GM19193 (cell line): ENCODE results near the gene BIN1.

Source experiments
- POLR2A ChIP-seq: IDR thresholded peaks from 4 replicates; pipeline ENCODE4 v1.6.1; 2011; ENCODE audit not compliant: insufficient read depth, insufficient read length; ENCODE audit errors: extremely low read depth

The BIN1 gene

GRCh38 chr2:127025359-127026166, 81.4 kb downstream of the BIN1 start:
- no peak for TF ChIP-seq POLR2A

GRCh38 chr2:127024769-127025358, 82.1 kb downstream of the BIN1 start:
- TF ChIP-seq POLR2A: no peak

GRCh38 chr2:127023504-127023903, 83.5 kb downstream of the BIN1 start:
- no peak for TF ChIP-seq POLR2A

GRCh38 chr2:127022817-127023216, 84.1 kb downstream of the BIN1 start:
- TF ChIP-seq POLR2A: no peak

GRCh38 chr2:127020536-127020935, 86.4 kb downstream of the BIN1 start:
- no peak for TF ChIP-seq POLR2A

GRCh38 chr2:127017548-127017947, 89.4 kb downstream of the BIN1 start:
- TF ChIP-seq POLR2A: no peak

GRCh38 chr2:127016329-127016728, 90.6 kb downstream of the BIN1 start:
- no peak for TF ChIP-seq POLR2A

- TF ChIP-seq POLR2A: no peak
These were observed 91.6 kb downstream of the BIN1 start for GRCh38 chr2:127015106-127015910.

GRCh38 chr2:127014630-127015029, 92.3 kb downstream of the BIN1 start:
- TF ChIP-seq POLR2A: no peak

- no peak for TF ChIP-seq POLR2A
These were observed 92.7 kb downstream of the BIN1 start for GRCh38 chr2:127014224-127014623.

GRCh38 chr2:127012868-127013267, 94.1 kb downstream of the BIN1 start:
- TF ChIP-seq POLR2A: no peak

GRCh38 chr2:127012215-127012614, 94.7 kb downstream of the BIN1 start:
- TF ChIP-seq POLR2A: no peak

- TF ChIP-seq POLR2A: no peak
These were observed 95.2 kb downstream of the BIN1 start for GRCh38 chr2:127011796-127012195.

- TF ChIP-seq POLR2A: no peak
These were observed 95.7 kb downstream of the BIN1 start for GRCh38 chr2:127011231-127011661.

- no peak for TF ChIP-seq POLR2A
These were observed 98.5 kb downstream of the BIN1 start for GRCh38 chr2:127008265-127009015.
